HG02623 (cell line): ENCODE data around the gene SLC17A5.
A peak's percentile ranks its signal among the peaks of the same experiment; 100 is the strongest.
"Not testable (repeated sequence)": the region's sequence is repeated elsewhere in the genome, so short reads cannot be mapped to it uniquely, and the experiment has no call there.

Experiments
- ATAC-seq: cut with Tn5 transposase; IDR thresholded peaks from one replicate; pipeline ENCODE4 v1.9.1; 2021; ENCODE audit warnings: moderate library complexity; ENCODE audit not compliant: unreplicated experiment

SLC17A5 gene

DNA sequence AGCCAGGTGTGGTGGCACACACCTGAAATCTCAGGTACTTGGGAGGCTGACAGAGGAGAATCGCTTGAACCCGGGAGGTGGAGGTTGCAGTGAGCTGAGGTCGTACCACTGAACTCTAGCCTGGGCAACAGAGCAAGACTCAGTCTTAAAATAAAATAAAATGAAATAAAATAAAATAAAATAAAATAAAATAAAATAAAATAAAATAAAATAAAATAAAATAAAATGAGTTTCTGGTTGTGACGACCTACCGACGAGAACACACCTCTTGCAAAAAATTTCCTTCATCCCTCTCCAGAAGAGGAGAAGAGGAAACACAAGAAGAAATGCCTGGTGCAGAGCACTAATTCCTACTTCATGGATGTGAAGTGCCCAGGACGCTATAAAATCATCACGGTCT, 35.7 kb downstream of the SLC17A5 start:
- not testable (repeated sequence) for ATAC-seq

DNA sequence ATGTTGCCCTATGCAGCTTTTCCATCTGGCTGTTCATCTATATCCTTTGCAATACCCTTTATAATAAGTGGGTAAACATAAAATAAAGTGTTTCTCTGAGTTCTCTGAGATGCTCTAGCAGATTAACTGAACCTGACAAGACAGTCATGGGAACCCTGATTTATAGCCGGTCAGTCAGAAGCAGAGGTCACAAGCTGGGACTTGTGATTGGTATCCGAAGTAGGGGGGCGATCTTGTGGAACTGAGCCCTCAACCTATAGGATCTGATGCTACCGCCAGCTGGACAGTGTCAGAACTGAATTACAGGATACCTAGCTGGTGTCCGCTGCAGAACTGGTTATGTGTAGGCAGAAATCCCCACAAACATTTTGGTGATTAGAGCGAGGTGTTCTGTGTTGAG, 39.0 kb downstream of the SLC17A5 start:
- no peak for ATAC-seq

DNA sequence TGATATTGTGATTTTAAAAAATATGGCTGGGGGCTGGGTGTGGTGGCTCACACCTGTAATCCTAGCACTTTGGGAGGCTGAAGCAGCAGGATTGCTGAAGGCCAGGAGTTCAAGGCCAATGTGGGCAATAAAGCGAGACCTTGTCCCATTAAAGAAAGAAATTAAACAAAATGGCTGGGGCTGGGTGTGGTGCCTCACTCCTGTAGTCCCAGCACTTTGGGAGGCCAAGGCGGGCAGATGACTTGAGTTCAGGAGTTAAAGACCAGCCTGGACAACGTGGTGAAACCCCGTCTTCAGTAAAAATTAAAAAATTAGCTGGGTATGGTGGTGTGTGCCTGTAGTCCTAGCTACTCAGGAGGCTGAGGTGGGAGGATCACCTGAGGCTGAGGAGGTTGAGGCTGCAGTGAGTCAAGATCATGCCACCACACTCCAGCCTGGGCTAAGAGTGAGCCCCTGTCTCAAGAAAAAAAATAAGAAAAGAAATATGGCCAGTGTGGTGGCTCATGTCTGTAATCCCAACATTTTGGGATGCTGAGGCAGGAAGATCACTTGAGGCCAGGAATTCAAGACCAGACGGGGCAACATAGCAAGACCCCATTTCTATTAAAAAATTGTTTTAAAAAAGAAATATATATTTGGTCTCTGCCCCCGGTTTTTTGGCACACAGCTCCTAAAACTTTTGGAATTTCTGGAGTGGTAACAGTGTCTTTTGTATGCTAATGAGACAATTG, 39.8 kb downstream of the SLC17A5 start:
- ATAC-seq, result no peak

DNA sequence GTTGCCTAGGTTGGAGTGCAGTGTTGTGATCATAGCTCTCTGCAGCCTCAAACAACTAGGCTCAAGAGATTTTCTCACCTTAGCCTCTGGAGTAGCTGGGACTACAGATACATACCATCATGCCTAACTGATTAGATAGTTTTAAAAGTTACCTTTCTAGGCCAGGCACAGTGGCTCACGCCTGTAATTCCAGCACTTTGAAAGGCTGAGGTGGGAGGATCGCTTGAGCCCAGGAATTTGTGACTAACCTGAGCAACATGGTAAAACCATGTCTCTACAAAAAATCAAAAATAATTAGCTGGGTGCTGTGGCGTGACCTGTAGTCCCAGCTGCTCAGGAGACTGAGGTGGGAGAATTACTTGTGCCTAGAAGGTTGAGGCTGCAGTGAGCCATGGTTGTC, 41.2 kb downstream of the SLC17A5 start:
- no peak for ATAC-seq

DNA sequence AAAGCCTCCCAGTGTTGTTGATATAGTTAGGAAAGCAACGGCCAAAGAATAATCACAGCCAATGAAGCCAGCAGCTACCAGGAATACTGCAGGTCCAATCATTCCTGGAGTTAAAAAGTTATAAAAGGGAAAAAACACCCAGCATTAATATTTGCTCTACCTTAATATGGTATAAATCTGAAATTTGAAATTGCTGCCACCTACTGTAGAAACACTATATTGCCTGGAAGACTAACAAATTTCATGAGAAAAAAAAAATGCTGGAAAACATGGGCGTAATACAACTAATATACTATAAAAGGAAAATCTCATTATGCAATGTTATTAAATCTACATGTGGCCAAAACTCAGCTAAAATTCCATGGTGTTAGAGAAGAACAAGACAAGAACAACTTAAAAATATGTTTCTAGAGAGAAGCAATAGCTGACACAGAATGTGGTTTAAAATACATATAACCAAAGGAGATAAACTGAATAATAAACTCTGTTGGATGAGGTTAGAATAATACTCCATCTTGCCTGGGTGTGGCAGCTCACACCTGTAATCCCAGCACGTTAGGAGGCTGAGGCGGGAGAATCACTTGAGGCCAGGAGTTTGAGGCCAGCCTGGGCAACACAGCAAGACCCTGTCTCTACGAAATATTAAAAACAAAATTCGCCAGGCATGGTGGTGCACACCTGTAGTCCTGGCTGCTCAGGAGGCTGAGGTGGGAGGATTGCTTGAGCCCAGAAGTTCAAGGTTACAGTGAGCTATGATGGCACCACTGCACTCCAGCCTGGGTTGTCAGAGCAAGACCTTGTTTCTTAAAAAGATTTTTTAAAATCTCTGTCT, 43.1 kb downstream of the SLC17A5 start:
- ATAC-seq, result no peak

DNA sequence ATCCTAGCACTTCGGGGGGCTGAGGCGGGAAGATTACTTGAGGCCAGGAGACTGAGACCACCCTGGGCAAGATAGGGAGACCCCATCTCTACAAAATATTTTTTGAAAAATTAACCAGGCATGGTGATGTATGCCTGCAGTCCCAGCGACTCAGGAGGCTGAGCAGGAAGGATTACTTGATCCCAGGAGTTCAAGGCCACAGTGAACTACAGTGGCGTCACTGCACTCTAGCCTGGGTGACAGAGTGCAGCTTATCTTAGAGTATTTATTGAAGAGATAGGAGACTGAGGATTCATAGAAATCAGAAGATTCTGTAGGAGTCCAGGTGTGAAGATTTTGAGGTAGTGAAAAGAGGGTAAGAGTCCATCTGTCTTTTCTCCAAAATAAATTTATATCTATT, 45.0 kb downstream of the SLC17A5 start:
- ATAC-seq, result no peak

DNA sequence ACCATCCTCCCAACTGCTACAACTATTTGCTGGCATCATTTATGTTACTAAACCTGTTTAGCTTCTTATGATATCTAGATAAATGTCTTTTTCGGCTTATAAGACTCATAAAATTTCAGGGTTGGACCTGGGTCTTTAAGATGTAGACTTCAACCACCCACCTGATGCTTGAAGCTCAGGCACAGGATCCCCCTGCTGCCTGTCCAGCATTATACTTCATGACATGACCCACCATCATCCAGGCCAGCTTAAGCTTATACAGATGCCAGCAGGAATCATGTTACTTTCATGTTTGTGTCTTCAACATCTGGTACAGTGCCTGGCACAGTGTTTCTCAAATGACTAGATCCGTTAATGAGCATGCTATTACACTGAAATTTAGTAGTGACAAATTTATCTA, 47.4 kb downstream of the SLC17A5 start:
- ATAC-seq, result no peak

DNA sequence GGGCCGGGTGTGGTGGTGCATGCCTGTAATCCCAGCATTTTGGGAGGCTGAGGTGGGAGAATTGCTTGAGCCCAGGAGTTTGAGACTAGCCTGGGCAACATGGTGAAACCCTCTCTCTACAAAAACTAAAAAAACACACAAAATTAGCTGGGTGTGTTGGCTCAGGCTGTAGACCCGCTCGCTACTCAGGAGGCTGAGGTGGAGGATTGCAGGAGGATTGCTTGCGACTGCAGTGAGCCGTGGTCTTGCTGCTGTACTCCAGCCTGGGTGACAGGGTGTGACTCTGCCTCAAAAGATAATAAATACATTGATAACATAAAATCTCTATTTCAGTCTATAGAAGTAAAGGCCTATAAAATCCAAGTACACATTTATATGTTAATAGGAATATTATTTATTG, 49.3 kb downstream of the SLC17A5 start:
- no peak for ATAC-seq

DNA sequence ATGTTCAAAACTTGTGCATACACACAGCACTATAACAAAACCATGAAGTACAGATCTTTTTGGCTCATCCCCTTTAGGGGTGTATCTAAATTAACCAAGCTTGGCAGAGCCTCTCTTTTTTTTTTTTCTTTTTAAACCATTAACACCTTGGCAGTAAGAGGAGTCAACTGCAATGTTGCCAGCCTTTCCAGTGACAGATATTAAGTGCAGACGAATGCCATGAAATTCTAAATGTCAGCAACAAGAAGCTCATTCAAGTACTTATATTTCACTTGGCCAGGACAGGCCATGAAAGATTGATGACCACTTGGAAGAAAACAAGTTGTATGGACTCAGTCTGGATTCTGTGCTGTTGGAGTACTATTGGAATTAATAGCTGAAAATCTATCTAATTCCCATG, 49.8 kb downstream of the SLC17A5 start:
- ATAC-seq, result no peak

DNA sequence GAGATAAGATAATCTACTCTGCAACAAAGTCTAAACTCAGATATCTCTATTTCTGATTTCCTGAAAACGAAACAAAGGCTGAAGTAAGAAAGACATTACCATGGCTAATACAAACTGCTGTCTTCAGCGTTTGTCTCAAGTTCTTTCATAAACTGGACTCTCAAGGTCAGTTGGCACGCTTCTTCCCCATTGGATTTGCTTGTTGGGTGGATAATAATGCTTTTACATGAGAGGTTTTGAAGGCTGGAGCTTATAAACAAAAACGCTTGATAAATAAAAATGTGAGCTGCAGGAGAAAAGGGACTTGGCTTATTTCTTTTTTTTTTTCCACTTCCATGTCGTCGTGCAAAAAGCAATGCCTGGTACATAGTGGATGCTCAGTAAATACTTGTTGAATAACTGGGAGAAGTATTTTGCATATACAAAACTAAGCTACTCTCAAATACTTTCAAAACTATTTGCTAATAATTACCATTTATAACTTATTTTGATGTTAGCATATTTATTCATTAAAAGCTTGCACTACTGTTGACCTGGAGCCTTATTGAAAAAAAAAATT, 67.3 kb downstream of the SLC17A5 start:
- peak; percentile 4 for ATAC-seq

DNA sequence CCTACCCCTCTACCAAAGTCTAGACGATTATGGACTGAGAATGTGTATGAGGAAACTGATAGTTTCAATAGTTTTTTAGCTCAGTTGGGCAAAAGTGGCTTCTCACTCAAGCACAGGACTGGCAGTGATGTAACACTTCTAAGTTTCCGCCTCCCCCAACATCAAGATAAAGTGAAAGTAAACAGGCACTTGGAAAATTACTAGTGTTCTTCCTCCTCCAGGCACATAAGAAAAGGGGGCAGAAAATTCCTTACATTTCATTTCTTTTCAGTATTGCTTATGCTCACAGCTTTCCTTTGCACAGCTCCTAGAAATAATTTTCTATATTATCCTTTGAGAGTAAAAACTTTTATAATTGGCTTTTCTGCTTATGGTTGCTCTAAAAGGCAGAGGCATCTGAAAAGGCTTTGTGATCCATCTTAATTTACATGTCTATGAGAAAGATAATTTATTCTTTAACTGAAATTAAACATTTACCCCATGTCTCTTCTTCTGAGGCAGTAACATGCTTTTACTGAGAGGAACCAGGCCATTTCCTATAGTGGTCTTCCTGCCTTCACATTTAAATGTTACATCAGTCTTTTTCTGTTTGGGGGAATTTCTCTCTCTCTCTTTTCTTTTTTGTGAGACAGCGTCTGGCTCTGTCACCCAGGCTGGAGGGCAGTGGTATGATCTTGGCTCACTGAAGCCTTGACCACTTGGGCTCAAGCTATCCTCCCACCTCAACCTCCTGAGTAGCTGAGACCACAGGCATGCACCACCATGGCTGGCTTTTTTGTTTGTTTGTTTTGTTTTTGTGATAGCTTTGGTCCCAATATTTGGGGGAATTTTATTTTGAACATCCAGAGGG, 68.0 kb downstream of the SLC17A5 start:
- ATAC-seq, result peak; percentile 71

DNA sequence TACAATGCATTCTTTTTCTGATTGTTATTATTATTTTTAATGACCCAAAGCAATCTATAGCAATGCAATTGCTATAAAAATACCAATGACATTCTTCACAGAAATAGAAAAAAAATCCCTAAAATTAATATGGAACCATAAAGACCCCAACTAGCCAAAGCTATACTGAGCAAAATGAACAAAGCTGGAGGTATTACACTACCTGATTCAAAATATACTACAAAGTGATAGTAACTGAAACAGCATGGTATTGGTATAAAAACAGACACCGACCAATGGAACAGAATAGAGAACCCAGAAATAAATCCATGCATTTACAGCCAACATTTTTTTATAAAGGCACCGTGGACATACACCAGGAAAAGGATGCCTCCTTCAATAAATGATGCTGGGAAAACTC, 72.5 kb downstream of the SLC17A5 start:
- ATAC-seq, result no peak

DNA sequence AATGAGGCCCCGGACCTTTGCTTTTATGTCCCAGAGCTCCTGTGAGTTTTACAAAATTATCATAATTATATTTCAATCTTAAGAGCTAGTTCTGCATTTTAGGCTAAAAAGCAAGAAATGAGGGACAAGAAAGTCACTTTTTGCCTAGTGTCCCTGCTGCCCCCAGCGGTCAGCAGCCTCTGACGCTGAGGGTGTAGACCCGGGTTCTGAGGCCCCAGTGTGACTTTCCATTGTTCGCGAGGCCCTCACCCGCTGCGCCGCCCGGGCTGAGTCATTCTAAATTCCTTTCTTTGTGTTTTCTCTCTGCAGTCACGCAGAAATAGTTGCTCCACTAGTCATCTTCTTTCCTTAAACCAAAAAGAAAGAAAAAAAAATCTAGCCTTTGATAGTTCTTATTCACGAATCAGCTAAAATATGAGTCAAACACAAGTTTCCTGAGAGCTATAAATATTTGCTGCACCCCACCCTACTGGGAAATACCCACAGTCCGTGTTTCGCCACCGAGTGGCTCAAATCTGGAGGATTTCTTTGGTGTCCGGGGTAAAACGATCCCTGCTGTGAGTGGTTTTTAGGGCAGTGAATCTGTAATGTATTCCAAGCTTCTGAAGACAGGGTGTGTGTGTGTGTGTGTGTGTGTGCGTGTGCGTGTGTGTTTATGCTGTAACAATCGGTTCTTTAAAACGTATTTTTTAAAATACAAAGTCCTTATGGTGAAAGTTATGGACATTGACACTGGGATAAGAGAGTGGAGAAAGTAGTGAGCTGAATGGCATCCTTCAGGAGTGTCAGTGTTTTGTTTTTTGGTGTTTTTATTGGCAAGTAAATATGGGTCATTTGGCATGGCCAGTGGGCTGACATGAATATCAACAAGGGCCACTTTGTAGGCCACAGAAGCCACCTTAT, 73.3 kb downstream of the SLC17A5 start:
- ATAC-seq, result peak; percentile 73

DNA sequence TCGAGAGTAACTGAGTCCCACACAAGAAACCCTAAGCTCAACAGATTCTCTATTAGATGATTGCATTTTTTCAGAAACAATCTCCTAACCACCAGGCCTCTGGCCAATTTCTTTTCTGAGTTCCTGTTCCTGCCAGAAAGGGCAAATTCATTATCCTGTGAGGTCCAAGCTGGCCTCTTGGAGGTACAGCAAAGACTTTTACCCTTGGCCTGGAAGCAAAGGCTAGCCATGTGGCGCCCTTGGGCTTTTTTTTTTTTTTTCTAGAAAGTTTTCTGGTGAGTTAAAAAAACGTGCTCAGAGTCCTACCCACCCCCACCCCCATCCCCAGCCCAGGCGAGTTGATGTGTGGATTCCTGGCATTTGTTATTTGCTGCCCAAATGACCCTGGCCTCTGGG, 73.9 kb downstream of the SLC17A5 start:
- peak; percentile 17 for ATAC-seq

DNA sequence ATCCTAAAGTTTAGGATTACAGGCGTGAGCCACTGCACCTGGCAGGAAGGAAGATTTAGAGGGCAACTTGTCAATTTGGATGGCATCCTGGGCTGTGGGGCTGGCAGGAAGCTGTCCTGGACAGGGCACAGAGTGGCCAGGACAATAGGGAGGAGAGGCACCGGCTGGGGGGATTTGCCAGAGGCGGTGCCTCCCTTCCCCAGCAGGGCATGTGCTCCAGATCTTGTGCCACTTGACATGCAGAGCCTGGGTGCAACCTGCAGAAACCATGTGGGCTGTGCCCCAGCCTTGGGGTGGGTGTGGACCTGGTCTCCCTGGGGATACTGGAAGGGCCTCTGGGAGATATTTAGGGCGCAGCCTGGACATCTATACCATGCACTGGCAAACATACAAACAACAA, 74.4 kb downstream of the SLC17A5 start:
- ATAC-seq, result no peak

DNA sequence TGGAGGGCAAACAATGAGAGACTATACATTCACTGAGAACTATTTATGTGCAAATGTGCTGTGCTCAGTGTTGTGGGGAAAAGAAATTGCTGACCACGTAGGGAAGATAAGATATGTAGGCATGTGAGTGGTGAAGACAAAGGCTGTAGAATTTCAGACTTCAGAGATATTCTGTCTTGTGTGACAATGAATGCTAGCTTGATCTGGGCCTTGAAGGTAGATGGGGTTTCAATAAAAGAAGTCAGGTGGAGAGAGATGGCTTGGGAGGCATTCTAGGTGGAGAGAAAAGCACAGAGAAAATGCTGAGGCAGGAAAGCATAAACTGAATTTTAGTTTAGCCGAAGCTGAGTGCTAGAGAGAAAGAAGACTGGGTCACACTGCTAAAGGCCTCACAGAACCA, 76.1 kb downstream of the SLC17A5 start:
- no peak for ATAC-seq

DNA sequence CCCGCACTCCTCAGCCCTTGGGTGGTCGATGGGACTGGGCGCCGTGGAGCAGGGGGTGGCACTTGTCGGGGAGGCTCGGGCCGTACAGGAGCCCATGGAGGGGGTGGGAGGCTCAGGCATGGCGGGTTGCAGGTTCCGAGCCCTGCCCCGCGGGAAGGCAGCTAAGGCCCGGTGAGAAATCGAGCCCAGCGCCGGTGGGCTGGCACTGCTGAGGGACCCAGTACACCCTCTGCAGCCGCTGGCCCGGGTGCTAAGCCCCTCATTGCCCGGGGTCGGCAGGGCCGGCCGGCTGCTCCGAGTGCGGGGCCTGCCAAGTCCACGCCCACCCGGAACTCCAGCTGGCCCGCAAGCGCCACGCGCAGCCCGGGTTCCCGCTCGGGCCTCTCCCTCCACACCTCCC, 81.3 kb downstream of the SLC17A5 start:
- not testable (repeated sequence) for ATAC-seq

DNA sequence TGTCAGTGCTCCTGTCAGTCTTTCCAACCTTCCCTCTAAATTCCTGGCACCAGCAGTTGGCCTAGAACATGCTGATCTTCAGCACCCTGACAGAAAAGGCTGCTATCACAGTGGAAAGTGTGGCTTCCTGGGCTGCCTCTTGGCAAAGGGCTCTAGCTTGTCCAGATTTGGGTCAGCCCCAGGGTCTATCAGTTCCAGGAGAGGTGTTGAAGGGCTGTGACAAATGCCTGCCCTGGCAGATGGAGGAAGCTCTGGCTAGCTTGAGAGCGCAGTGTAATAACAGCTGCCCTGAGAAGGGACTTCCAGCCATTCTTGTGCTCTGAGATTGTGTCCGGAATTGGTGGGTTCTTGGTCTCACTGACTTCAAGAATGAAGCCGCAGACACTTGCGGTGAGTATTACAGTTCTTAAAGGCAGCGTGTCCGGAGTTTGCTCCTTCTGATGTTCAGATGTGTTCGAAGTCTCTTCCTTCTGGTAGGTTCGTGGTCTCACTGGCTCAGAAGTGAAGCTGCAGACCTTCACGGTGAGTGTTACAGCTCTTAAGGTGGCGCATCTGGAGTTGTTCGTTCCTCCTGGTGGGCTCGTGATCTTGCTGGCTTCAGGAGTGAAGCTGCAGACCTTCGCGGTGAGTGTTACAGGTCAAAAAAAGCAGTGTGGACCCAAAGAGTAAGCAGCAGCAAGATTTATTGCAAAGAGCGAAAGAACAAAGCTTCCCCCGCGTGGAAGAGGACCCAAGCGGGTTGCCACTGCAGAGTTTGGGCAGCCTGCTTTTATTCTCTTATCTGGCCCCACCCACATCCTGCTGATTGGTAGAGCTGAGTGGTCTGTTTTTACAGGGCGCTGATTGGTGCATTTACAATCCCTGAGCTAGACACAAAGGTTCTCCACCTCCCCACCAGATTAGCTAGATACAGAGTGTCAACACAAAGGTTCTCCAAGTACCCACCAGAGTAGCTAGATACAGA, 82.3 kb downstream of the SLC17A5 start:
- not testable (repeated sequence) for ATAC-seq

DNA sequence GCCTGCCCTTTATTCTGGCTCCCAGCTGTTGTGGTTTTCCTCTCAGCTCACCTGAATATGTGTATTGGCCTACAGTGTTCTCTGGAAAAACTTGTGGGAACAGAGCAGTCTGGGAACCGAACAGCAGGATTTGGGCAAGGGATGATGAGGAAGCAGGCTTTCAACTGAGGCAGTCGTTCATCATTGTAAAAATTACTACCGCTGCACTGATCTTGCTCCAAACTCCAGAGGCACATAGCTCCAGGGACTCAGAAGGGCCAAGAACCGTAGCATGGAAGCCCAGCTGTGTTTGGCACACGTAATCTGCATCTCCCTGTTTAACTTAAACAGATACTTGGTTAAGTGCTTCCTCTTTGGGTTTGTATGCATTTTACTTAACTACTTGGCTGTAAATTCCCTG, 84.7 kb downstream of the SLC17A5 start:
- ATAC-seq, result no peak
